ENCODE measurements around the gene KRT79.

KRT79 gene

GRCh38 chr12:52836491-52837412 lies 2.6 kb upstream of the KRT79 start:
- in situ Hi-C loops (cut with HindIII; ENCODE audit: low sequenced_read_pairs) = no loop called here

DNA sequence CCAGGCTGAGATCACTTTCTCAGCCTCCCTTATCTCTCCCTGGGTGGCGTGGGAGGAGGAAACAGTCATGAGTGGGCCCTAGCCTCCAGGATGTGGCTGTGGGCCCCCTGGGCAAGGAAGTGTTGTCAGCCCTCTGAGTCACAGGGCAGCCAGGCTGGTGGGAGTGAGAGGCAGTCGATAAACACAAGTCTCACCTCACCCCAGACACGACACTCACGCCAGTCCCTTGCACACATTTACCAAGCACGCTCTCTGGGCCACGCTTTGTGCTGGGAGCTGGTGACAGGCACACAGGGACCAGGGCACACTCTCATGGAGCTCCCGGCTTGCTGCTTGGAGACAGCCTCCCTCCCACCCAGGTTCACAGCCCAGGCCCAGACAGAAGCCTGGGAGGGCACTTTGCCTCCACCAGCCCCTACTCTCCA lies 1.9 kb upstream of the KRT79 start:
- in situ Hi-C loops (cut with HindIII; ENCODE audit: low sequenced_read_pairs) = no loop called here

- in situ Hi-C loops (cut with HindIII; ENCODE audit: low sequenced_read_pairs) = no loop called here
Measured at GRCh38 chr12:52835271-52836041, 1.3 kb upstream of the KRT79 start.

DNA sequence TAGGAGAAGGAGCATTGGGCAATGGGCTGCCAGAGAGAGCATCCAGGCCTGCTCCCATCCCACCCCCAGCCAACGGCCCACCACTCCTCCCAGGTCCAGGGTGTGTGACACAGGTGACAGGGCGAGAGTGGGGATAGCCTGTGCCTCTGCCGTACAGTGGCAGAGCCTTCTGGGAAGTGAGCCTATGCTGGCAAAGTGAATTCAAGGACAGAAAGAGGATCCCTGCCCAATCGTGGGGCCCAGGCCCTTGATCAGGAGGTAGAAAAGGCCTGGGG lies 553 bp upstream of the KRT79 start:
- in situ Hi-C loops (cut with HindIII; ENCODE audit: low sequenced_read_pairs) = no loop called here

DNA sequence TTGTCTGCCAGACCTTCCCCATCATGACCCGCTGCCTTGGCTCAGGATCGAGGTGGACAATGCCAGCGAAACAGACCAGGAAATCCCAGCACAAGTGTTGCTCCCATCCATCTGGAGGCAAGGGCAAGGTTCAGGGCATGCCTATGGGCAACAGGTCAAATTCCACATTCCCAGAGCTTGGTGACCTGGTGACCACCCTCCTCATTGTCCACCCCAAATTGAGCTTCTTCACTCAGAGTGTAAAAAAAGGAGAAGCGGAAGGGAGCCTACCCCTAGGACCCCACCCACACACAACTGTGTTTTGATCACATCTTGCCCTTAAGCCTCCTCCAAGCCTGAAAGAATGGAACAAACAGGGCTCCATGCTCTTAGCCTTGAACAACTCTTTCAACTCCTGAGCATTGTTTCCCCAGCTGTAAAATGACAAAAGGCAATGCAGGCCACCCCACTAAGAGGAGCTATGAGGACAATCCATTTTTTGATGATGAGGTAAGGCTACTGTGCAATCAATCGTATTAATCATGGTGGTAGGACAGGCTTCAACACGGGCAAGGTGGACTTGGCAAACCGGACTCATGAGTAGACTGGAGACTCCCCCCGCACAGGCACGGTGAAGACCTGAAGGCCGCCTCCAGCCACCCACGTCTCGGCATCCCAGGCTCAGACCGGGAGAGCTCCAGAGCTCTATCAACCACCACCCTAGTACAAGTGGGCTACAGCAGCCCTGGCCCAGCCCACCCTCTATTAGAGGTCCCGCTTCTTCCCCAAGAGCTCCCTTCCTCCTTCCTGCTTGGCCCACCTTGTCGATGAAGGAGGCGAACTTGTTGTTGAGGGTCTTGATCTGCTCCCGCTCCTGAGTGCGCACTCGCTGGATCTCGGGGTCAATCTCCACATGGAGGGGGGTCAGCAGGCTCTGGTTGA lies 866 bp downstream of the KRT79 start:
- in situ Hi-C loops (cut with HindIII; ENCODE audit: low sequenced_read_pairs) = no loop called here

DNA sequence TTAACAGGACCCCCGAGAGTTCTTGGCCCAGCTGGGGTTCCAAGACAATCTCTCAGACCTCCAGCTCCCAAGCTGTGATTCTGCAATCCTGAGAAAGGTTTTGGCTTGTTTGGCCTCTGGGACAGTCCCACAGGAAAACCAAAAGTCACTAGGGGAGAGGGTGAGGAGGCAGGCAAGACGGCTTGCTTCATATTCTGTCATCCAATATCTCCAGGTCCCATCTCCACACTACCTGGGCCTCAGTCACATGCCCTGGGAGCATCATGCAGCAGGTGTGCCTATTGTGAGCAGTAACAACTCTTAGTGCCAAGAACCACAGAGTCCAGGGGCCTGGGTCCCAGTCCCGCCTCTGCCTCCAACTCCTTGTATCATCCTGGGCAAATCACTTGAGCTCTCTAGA lies 1.7 kb downstream of the KRT79 start:
- in situ Hi-C loops (cut with HindIII; ENCODE audit: low sequenced_read_pairs) = no loop called here

DNA sequence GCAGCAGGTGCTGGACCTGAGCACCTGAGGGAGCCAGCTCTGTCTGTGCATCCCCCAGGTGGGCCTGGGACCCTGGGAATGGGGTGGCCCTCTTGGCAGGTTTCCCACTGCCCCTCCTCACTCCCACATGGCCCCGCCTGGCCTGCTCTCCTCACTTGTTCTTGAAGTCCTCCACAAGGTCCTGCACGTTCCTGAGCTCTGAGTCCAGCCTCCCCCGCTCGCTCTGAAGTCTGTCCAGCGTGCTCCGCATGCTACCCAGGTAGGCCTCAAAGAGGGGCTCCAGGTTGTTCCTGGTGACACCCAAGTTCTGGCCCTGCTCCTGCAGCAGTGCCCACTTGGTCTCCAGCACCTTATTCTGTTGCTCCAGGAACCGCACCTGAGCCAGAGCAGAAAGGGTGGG lies 2.9 kb downstream of the KRT79 start:
- in situ Hi-C loops (cut with HindIII; ENCODE audit: low sequenced_read_pairs) = no loop called here

DNA sequence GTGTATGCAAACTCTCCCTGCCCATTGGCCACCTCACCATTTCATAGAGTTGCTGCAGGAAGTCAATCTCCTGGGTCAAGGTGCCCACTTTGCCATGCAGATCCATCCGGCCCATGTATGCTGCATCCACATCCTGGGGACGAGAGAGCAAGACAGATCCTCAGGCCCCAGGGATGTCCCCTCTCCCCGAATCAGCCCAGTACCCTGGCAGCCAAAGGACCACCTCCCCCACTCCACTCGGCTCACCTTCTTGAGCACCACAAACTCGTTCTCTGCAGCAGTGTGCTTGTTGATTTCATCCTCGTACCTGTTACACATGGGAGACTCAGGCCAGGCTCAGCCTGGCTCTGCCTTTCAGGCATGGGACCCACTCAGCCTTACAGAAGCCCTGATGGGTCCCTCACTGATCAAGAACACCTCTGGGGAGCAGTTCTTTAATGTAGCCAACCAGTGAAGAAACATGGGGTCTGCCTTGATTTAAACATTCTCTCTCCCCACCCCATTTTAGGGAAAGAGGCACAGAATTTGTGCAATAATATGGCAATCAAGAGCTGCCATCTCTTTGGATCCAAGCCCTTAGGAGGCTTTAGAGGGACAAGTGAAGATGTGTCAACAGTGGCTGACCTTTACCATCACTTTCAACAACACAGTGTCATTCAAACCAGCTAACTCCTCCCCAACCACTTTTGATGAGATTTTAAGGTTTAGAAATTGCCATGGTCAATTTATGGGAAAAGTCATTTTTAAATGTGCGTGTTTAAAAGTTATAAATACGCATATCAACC lies 3.9 kb downstream of the KRT79 start:
- in situ Hi-C loops (cut with HindIII; ENCODE audit: low sequenced_read_pairs) = no loop called here

DNA sequence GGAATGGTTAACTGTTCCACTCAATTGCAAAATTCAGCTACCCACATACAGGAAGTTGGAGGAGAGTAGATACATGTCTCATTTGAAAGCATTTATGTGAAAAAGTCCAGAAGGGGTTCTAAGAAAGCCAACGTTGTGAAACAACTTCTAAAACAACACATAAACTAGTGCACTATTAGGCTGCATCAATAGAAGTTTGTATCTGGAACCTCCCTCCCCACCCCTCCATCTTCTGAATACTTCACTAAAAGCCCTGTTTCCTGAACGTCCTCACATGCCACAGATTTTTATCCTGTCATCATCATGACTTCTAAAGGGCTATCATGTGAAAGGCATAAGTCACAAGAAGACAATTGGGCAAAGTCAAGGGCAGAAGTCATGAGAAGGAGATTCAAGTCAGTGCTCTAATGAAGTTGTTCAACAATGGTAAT lies 5.5 kb downstream of the KRT79 start:
- in situ Hi-C loops (cut with HindIII; ENCODE audit: low sequenced_read_pairs) = no loop called here

DNA sequence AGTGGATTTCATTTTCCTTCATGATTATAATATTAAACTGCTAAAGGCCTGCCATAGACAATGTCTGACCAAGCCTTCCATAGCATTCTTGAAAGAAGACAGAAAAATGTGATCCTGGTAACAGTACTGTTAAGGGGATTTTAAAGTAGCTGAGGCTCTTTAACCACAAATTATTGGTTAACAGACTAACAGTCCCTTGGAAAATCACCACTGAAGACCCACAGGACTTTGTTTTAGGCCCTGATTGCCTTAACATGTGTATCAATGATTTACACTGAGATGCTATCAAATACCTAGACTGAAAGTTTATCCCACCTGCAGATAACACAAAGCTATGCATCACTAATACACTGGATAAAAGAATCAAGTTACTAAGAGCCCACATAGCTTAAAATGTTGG lies 6.0 kb downstream of the KRT79 start:
- in situ Hi-C loops (cut with HindIII; ENCODE audit: low sequenced_read_pairs) = no loop called here

DNA sequence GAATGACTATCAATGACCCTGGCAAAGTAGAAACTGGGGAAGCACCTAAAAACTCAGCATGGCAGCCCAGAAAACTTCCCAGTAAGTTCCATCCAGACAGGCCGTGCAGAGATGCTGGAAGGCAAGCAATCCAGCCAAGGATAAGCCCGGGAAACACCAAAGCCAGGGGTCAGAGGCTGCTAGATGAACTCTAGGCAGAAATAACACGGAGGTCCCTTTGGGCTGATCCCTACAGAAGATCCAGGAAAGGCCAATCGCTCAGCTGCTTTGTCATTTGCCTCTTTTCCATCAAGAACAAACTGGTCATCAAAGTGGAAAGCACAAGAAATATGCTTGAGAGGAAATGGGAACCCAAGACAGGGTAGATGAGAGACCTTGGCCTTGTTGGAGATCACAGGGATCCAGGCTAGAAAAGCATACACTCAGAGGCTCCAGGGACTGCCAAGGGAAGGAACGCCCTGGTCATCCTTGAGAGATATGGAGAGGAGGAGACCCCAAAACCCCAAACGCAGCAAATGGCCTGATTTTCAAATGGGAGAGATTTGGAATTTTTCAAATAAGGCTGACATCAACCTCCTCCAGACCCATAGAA lies 6.5 kb downstream of the KRT79 start:
- in situ Hi-C loops (cut with HindIII; ENCODE audit: low sequenced_read_pairs) = no loop called here

DNA sequence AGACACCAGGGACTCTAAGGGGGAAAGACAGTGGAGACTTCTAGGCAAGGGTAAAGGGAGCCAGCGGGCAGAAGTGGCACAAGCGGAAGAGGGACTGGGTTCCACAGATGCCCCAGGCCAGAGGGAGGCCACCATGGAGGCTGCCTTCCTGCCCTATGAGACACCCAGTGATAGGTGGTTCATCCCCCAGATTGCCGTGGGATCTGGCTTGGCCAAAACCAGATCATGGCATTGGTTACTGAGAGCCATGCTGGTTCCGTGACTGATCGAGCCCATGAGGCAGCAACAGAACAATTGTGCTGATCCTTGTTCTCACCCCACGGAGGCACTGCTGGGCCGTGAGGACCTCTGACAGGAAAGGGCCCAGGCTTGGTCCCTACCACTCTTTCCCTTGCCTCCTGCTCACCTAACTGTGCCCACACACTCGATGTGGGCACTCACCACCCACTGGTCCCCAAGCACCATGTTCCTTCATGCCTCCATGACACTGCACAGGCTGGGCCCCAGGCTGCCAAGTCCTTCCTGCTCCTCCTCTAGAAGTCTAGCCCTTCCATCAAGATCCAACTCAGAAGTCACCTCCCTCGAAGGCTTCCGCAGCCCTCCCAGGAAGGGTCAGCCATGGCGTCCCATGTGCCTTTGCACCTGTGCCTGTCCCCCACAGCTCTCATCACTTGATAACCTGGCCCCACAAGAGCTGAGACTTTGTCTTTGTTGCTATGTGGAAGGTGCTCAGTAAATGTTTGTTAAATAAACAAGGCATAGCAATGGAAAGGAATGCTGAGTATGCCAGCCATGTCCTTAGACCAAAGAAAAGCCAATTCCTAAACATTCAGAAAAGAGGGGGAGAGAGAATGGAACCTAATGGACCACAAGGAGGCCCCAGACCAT lies 7.3 kb downstream of the KRT79 start:
- in situ Hi-C loops (cut with HindIII; ENCODE audit: low sequenced_read_pairs) = no loop called here

DNA sequence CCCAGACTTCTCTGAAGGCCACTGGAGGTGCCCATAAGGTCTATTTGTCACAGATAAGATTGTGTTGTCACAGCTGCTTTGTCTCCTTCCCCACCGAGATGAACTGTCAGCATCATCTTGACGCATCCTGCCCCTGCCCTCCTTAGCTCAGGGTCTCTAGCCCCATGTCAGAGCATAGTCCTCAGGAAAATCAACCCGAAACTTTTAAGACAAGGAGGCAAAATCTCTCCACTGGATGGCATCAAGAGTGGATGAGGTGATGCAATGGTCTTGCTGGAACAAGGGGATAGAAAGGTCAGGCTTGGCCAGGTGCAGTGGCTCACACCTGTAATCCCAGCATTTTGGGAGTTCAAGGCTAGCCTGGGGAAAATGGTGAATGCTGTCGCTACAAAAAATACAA lies 8.2 kb downstream of the KRT79 start:
- in situ Hi-C loops (cut with HindIII; ENCODE audit: low sequenced_read_pairs) = no loop called here

GRCh38 chr12:52824741-52825410 lies 9.2 kb downstream of the KRT79 start:
- in situ Hi-C loops (cut with HindIII; ENCODE audit: low sequenced_read_pairs) = no loop called here

DNA sequence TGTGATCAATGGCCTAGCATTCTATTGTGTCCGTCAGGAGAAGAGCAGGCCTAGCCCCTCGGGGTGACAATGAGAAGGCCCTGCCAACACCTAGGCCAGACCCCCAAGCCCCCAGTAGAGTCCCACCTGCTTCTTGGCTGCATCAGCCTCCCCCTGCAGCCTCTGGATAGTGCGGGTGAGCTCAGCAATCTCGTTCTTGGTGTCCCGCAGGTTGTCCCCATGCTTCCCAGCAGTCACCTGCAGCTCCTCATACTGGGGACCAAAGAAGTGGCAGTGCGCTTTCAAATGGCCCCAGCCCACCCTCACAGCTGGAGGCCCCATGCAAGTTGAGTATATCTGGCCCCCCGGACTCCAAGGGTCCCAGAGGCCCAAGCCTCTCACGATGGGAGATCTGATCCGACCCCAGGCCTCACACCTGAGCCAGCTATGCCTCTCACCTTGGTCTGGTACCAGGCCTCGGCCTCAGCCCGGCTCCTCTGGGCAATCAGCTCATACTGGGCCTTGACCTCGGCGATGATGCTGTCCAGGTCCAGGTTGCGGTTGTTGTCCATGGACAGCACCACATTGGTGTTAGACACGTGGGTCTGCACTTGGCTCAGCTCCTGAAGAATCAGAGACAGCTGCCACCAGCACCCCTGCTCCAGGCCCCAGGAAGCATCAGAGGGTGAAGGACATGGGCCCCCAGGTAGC lies 10.2 kb downstream of the KRT79 start:
- in situ Hi-C loops (cut with HindIII; ENCODE audit: low sequenced_read_pairs) = no loop called here

GRCh38 chr12:52822771-52823510 lies 11.2 kb downstream of the KRT79 start:
- in situ Hi-C loops (cut with HindIII; ENCODE audit: low sequenced_read_pairs) = no loop called here

All from DLD1 (cell line).